ENCODE results near the gene NHERF1. TPM values are rescaled to one million over a fixed set of nuclear protein-coding genes. Genes with fewer than 3 reads are reported as not detected.

The NHERF1 gene
- total and polyA plus RNA-seq, 2 donors (not counting 1 experiment from before 2014, with no cell fraction given), result 56.2 to 81.8 TPM

- POLR2A ChIA-PET, result interaction anchor here (1.0 to 3.2 kb wide), 4 partner anchors 9 to 18 kb away, joined by 3 to 13 read pairs (median 6); partner anchors contain the start of gene NAT9
- H3K9me3 ChIP-seq (ENCODE audit: control extremely low read depth in 1 of 3, control insufficient read depth in 2 of 3, insufficient read depth in 1 of 3, low read length in 2 of 3), result no peaks in the 10 kb centered on the region
- 0% methylated on average over 1 of the region's 2 CpGs for WGBS (ENCODE audit: insufficient coverage)
- peaks cover 44 to 57% of the 10 kb centered on the region in 2 donors for H3K4me1 ChIP-seq (ENCODE audit: control insufficient read depth in 2 of 2, insufficient read depth in 2 of 2, low read length in 2 of 2)
- no peaks in the 10 kb centered on the region for H3K27me3 Mint-ChIP-seq
- H3K27ac ChIP-seq (ENCODE audit: low read length in 2 of 2), result no peak overlapping the region
- TF ChIP-seq EZH2 (IDR thresholded peaks at IDR 0.05; ENCODE audit: borderline replicate concordance, insufficient read depth, low read depth, low read length, poor library complexity, severe bottlenecking) (no peak), CTCF (IDR thresholded peaks at IDR 0.05) (no peak)
- no peak overlapping the region for H2AFZ ChIP-seq (ENCODE audit: insufficient read depth, low read depth, low read length, poor library complexity, severe bottlenecking)
- peaks cover 95% of the 10 kb centered on the region for H4K20me1 ChIP-seq (ENCODE audit: control insufficient read depth, insufficient read depth, low read length, poor library complexity, severe bottlenecking)
- H3K4me2 ChIP-seq (replicated peaks; ENCODE audit: low read depth, low read length, poor library complexity, severe bottlenecking), result peak overlapping the region; percentile 58
- no peaks in the 10 kb centered on the region for H3K9me3 Mint-ChIP-seq (ENCODE audit: insufficient read depth)
- no peak overlapping the region for H3K9ac ChIP-seq (ENCODE audit: low read length)
- no peak overlapping the region for H3K4me3 ChIP-seq (ENCODE audit: control extremely low read depth in 1 of 5, extremely low read depth in 1 of 5, insufficient read depth in 1 of 5, low read depth in 2 of 5, low read length in 4 of 5)
- H3K27me3 ChIP-seq (replicated peaks in 1 of 4; ENCODE audit: control extremely low read depth in 1 of 4, control insufficient read depth in 3 of 4, insufficient read depth in 4 of 4, low read length in 3 of 4), result no peaks in the 10 kb centered on the region
- no peak for DNase-seq
- peaks cover 49% of the 10 kb centered on the region for H3K4me1 Mint-ChIP-seq
- peaks cover 0 to 14% of the 10 kb centered on the region in 2 experiments for H3K36me3 ChIP-seq (replicated peaks in 1 of 2; ENCODE audit: control extremely low read depth in 1 of 2, control insufficient read depth in 1 of 2, extremely low read depth in 1 of 2, insufficient read depth in 2 of 2, low read length in 1 of 2)
- peak overlapping the region; percentile 56 for H3K4me3 Mint-ChIP-seq
- peak; percentile 56 for ATAC-seq (ENCODE audit: low read depth)
- intact Hi-C loops (cut with micrococcal nuclease), result loop anchor here (1.0 kb wide), 2 partner anchors 15 to 102 kb away; no protein-coding TSS in a partner anchor
- peak overlapping the region; percentile 29 for H3K27ac Mint-ChIP-seq
- H3K79me2 ChIP-seq (ENCODE audit: control insufficient read depth, insufficient read depth, low read length), result peaks cover 80% of the 10 kb centered on the region
- CTCF ChIA-PET, result interaction anchor here (0.9 to 7.3 kb wide), 11 partner anchors 9 to 106 kb away, joined by 3 to 40 read pairs (median 10); partner anchors contain the start of genes NAT9 and RAB37
Observed at GRCh38 chr17:74758848-74759168, 10.4 kb downstream of the NHERF1 start.

GRCh38 chr17:74759243-74759801, 10.9 kb downstream of the NHERF1 start:
- H3K4me1 ChIP-seq (ENCODE audit: control insufficient read depth in 2 of 2, insufficient read depth in 2 of 2, low read length in 2 of 2), result peaks cover 40 to 52% of the 10 kb centered on the region in 2 donors
- peaks cover 0 to 18% of the 10 kb centered on the region in 2 experiments for H3K36me3 ChIP-seq (replicated peaks in 1 of 2; ENCODE audit: control extremely low read depth in 1 of 2, control insufficient read depth in 1 of 2, extremely low read depth in 1 of 2, insufficient read depth in 2 of 2, low read length in 1 of 2)
- peaks cover 97% of the 10 kb centered on the region for H4K20me1 ChIP-seq (ENCODE audit: control insufficient read depth, insufficient read depth, low read length, poor library complexity, severe bottlenecking)
- DNase-seq (peak; percentile 63), ATAC-seq (ENCODE audit: low read depth) (peak; percentile 77)
- no peak overlapping the region for H3K4me3 ChIP-seq (ENCODE audit: control extremely low read depth in 1 of 5, extremely low read depth in 1 of 5, insufficient read depth in 1 of 5, low read depth in 2 of 5, low read length in 4 of 5)
- 8% methylated on average over 4 of the region's 9 CpGs for WGBS (ENCODE audit: insufficient coverage)
- H3K4me3 Mint-ChIP-seq, result peak overlapping the region; percentile 56
- no peaks in the 10 kb centered on the region for H3K27me3 Mint-ChIP-seq
- no peak overlapping the region for H2AFZ ChIP-seq (ENCODE audit: insufficient read depth, low read depth, low read length, poor library complexity, severe bottlenecking)
- TF ChIP-seq CTCF (IDR thresholded peaks at IDR 0.05) (no peak), EZH2 (IDR thresholded peaks at IDR 0.05; ENCODE audit: borderline replicate concordance, insufficient read depth, low read depth, low read length, poor library complexity, severe bottlenecking) (no peak)
- peak overlapping the region; percentile 29 for H3K27ac Mint-ChIP-seq
- POLR2A ChIA-PET, result interaction anchor here (0.9 to 3.2 kb wide), 5 partner anchors 9 to 22 kb away, joined by 3 to 13 read pairs (median 5); partner anchors contain the start of genes NAT9 and RAB37
- H3K4me1 Mint-ChIP-seq, result peaks cover 46% of the 10 kb centered on the region
- peak overlapping the region; percentile 58 for H3K4me2 ChIP-seq (replicated peaks; ENCODE audit: low read depth, low read length, poor library complexity, severe bottlenecking)
- intact Hi-C loops (cut with micrococcal nuclease), result loop anchor here (1.0 kb wide), 1 partner anchor 15 kb away; no protein-coding TSS in a partner anchor
- no peak overlapping the region for H3K27ac ChIP-seq (ENCODE audit: low read length in 2 of 2)
- H3K9ac ChIP-seq (ENCODE audit: low read length), result no peak overlapping the region
- H3K9me3 Mint-ChIP-seq (ENCODE audit: insufficient read depth), result no peaks in the 10 kb centered on the region
- H3K27me3 ChIP-seq (replicated peaks in 1 of 4; ENCODE audit: control extremely low read depth in 1 of 4, control insufficient read depth in 3 of 4, insufficient read depth in 4 of 4, low read length in 3 of 4), result no peaks in the 10 kb centered on the region
- no peaks in the 10 kb centered on the region for H3K9me3 ChIP-seq (ENCODE audit: control extremely low read depth in 1 of 3, control insufficient read depth in 2 of 3, insufficient read depth in 1 of 3, low read length in 2 of 3)
- peaks cover 76% of the 10 kb centered on the region for H3K79me2 ChIP-seq (ENCODE audit: control insufficient read depth, insufficient read depth, low read length)
- CTCF ChIA-PET, result interaction anchor here (0.8 to 7.3 kb wide), 13 partner anchors 10 to 193 kb away, joined by 3 to 40 read pairs (median 8); partner anchors contain the start of genes NAT9 and RAB37
